D721Med (cell line): ENCODE measurements around the gene TSHR.

Experiments used
- DNase-seq: peaks from one replicate; pipeline ENCODE4 v3.0.0; 2011; ENCODE audit warnings: low spot score; ENCODE audit not compliant: insufficient read length
- FAIRE-seq: peaks from 2 replicates; lab custom pipeline; 2011; peaks lifted over from hg19 to GRCh38; lab: Jason Lieb, UNC
- TF ChIP-seq, protein P1 (sequence below): IDR thresholded peaks from 2 replicates; pipeline ENCODE4 v1.5.1; 2012; ENCODE audit warnings: mild to moderate bottlenecking, control low read depth; ENCODE audit not compliant: insufficient read depth; ENCODE audit errors: missing control alignments

The TSHR gene

GRCh38 chr14:81066672-81067071 is 111.3 kb downstream of the TSHR start:
- DNase-seq (no peak), FAIRE-seq (no peak)
- TF ChIP-seq, protein P1, sequence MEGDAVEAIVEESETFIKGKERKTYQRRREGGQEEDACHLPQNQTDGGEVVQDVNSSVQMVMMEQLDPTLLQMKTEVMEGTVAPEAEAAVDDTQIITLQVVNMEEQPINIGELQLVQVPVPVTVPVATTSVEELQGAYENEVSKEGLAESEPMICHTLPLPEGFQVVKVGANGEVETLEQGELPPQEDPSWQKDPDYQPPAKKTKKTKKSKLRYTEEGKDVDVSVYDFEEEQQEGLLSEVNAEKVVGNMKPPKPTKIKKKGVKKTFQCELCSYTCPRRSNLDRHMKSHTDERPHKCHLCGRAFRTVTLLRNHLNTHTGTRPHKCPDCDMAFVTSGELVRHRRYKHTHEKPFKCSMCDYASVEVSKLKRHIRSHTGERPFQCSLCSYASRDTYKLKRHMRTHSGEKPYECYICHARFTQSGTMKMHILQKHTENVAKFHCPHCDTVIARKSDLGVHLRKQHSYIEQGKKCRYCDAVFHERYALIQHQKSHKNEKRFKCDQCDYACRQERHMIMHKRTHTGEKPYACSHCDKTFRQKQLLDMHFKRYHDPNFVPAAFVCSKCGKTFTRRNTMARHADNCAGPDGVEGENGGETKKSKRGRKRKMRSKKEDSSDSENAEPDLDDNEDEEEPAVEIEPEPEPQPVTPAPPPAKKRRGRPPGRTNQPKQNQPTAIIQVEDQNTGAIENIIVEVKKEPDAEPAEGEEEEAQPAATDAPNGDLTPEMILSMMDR, result no peak

- FAIRE-seq (peak; percentile 77), DNase-seq (no peak)
- TF ChIP-seq, protein P1, result no peak
Observed at GRCh38 chr14:81067156-81067555, 111.7 kb downstream of the TSHR start.

DNA sequence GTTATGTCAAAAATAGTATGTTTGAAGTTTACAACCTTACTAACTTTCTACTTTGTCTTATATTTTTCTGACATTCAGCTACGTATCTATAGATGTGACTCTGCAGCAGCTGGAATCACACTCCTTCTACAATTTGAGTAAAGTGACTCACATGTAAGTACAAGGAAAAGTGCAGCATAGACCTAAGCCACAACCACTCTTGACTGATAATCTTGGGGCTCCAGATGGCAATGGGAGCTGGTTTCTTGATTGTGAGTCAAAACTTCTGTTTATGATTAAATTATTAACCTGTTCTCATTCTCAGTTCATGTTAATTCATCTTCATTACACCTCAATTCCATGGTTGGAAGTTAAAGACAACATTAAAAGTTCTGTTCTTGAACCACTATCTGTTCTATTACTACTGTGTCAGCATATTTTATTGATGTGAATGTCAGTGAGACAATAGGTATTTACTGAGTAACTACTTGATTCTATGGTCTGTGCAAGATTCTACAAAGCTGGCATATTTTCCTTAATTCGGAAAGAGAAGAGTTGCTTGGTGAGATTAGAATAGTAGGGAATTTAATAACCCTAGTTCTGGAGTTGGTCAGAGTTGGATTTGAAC is 112.9 kb downstream of the TSHR start:
- TF ChIP-seq, protein P1, result no peak
- DNase-seq (no peak), FAIRE-seq (no peak)

DNA sequence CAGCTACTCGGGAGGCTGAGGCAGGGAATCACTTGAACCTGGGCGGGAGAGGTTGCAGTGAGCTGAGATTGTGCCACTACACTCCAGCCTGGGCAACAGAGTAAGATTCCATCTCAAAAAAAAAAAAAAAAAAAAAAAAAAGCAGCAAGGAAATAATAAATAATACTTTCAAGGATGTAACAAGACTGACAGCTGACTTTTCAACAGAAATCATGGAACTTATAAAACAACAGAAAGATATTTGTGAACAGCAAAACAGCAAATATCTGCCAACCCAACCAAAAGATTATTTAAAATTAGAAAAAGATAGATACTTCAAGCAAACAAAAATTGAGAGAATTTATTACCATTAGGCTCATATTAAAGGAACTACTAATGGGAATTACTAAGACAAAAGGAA is 115.1 kb downstream of the TSHR start:
- TF ChIP-seq, protein P1, result no peak
- DNase-seq, result no peak
- FAIRE-seq, result no peak

GRCh38 chr14:81085596-81085995 is 130.2 kb downstream of the TSHR start:
- TF ChIP-seq, protein P1, result no peak
- FAIRE-seq, result no peak
- DNase-seq, result no peak

DNA sequence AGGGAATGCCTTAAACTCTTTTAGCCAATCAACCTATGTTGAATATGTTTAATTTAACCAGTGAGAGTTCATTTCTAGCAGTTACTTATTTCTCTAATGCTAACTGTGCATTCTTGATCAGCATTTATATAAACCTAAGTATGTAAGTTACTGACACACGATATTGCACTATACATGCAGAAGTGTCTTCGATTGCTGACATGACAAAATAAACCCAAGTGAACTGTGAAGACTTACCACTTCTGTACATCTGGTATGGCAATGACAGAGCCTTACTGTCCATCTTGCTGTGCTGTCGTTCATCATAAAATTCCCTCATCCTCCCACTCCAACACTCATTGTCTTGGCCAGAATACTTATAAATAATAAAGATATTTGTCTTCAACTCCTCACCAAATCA is 131.8 kb downstream of the TSHR start:
- TF ChIP-seq, protein P1, result no peak
- FAIRE-seq, result no peak
- no peak for DNase-seq

GRCh38 chr14:81091139-81091538 is 135.7 kb downstream of the TSHR start:
- FAIRE-seq (no peak), DNase-seq (no peak)
- TF ChIP-seq, protein P1, result no peak
